Measurements from ENCODE around the gene WWC2.

DNA sequence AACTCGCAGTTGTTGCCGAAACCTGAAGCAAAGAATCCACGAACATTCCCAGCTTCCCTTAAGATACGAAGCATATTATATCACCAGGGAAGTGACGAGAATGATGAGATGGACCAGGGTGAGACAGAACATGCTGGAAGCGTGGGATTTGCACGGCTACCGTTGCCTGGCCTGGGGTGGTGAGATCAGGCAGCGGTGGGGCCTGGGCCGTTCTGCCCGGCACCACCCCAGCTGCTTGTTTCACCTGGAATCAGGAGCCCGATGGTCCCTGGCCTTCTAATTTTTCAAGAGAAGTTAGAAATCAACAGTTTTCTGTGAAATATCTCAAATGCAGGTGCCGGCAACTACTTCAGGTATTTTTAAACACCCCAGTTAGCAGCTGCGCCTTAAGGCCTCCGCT lies 215.3 kb downstream of the WWC2 start:
- TF ChIP-seq, protein P1, sequence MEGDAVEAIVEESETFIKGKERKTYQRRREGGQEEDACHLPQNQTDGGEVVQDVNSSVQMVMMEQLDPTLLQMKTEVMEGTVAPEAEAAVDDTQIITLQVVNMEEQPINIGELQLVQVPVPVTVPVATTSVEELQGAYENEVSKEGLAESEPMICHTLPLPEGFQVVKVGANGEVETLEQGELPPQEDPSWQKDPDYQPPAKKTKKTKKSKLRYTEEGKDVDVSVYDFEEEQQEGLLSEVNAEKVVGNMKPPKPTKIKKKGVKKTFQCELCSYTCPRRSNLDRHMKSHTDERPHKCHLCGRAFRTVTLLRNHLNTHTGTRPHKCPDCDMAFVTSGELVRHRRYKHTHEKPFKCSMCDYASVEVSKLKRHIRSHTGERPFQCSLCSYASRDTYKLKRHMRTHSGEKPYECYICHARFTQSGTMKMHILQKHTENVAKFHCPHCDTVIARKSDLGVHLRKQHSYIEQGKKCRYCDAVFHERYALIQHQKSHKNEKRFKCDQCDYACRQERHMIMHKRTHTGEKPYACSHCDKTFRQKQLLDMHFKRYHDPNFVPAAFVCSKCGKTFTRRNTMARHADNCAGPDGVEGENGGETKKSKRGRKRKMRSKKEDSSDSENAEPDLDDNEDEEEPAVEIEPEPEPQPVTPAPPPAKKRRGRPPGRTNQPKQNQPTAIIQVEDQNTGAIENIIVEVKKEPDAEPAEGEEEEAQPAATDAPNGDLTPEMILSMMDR (conservative IDR thresholded peaks at IDR 0.05), result no peak
- no peak for TF ChIP-seq ZFX (IDR thresholded peaks at IDR 0.05)

All from C4-2B (cell line).